ENCODE measurements around the gene CNNM4.

CNNM4 gene

DNA sequence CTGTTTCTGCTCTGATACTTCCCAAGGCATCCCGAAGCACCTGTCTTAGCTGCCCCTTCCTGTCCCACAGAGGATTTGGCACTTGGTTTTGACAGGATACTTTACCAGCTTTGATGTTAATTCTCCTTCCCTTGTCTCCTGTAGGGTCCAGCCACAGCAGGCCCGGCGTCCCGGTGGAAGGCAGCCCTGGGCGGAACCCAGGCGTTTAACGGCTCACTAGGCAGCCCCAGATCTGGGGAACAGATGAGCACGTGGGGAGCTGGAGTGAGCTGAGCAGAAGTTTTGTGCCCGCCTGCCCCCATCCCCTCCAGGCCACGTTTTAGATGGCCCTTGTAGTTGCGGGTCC lies 71.7 kb downstream of the CNNM4 start:
- DNase-seq (ENCODE audit: low spot score), result no peak

DNA sequence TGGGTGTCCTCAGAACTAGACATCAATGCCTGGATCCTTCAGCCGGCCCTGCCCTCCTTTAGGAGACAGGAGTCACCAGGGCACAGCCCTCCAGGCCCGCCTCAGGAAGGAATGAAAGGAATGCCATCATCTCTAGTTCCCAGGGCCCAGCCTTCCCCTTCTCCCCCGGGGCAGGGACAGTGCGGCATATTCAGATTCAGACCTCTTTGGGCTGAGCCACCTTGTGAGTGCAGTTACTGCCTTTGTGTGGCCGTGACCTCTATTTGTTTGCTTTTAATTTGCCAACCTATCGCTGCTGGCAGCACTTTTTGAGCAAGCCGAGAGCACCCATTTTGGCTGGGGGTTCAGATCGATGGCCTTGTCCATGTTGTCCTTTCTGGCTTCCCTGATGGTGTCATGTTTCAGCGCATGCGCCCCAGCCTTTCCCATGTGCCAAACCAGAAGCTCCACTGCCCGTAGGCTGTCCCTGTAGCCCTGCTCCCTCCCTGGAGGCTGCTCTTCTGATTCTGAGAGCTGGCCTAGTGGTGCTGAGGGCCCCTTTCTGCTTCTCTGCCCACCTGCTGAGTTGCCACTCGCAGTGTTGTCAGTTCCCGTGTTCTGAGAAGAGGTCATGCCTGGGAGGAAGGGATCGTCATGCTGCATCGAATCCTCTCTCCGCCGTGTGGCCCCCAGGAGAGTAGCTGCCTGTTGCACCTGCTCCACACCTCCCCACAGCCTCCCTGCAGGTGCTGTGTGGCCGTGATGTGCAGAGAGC lies 72.2 kb downstream of the CNNM4 start:
- DNase-seq (ENCODE audit: low spot score), result no peak

DNA sequence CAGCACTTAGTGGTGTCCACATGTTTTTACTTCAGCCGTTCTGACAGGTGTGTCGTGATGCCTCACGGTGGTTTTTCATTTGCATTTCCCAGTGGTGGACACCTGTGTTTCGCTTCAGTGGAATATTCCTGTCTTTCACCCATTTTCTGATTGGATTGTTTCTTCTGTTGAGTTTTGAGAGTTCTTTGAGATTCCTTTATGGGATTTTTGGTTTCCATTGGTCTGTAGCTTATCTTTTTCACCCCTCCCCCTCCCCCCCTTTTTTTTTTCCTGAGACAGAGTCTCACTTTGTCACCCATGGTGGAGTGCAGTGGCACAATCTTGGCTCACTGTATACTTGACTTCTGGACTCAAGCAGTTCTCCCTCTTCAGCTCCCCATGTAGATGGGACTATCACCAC lies 75.1 kb downstream of the CNNM4 start:
- DNase-seq (ENCODE audit: low spot score), result no peak

DNA sequence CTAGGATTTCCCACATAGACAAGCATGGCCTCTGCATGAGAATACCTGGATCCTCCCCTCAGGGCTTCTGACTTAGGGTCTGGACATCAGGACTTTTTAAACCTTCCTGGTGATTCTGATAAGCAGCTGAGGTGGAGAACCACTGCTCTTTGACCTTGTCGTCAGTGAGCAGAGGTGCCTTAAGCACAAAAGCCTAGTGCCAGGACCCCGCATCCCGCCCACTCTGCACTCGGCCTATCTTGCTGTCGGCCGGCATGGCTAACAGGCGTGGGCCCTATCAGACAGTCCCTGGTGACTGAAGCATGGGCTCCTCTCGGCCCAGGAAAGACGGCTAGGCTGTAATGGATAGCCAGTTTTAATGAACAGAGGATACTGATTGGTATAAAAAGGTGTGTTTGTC lies 76.9 kb downstream of the CNNM4 start:
- DNase-seq (ENCODE audit: low spot score), result no peak

DNA sequence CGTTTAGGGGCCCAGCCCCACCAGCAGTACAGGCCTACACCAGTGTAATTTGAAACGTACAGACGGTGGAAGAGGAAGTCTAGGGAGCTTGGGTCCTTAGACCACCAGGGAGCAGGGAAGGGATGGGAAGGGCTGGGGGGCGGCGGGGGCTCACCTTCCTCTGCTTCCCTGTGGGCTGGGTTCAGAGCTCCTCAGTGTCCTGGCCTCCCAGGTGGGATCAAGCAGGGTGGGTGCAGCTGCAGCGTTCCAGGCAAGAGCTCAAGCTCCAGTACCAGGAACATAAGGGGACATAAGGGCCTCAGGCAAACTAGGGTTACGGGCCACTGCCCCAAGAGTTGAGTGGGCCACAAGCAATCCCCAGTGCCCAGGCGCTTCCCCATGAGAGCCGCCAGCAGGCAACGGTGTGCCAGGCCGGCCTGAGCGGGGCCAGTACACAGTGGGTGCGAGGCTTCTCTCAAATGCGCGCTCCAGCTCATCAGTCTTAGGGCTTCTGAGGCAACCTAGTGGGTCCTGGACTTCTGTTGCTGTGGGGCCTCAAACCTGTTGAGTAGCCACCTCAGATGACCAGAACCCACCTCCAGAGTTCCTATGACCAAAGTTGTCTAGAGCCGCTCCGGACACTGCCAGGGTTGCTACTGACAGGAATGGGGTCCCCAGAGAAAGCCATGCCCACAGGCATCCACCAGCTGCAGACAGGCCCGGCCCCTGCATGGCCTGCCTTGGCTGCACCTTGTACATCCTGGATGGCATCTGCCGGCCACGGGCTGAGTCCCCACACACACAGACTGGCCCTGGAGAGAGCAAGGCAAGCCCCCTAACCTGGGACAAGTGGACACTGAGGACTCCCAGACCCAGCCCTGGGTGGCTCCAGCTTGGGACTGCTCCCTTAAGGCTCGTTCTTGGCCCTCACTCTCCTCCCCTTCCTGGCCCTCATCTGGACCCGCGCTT lies 77.9 kb downstream of the CNNM4 start:
- no peak for DNase-seq (ENCODE audit: low spot score)

DNA sequence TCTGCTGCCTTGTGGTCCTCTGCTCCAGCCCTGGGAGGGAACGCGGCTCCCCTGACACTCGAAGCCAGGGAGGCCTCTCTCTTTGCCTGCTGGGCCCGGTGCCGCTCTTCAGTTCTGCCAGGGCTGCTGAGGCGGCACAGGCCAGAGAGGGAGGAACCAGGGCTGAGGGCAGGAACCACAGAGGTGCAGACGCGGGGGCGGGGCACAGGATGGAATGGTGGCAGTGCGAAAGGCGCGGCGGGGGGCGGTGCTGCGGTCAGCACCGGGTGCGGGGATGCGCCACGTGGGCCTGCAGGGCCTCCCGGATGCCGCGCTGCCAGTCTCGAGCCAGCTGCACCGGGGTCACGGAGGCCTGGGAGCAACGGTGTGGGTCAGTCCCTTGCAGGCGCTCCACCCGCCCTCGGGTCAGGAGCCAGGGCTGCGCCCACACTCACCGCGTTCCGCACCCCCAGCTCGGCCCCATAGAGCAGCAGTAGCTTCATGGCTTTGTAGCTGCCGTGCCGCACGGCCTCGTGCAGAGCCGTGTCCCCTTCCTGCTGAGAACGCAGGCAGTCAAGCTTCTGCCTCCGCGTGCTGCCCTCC lies 78.7 kb downstream of the CNNM4 start:
- no peak for DNase-seq (ENCODE audit: low spot score)

DNA sequence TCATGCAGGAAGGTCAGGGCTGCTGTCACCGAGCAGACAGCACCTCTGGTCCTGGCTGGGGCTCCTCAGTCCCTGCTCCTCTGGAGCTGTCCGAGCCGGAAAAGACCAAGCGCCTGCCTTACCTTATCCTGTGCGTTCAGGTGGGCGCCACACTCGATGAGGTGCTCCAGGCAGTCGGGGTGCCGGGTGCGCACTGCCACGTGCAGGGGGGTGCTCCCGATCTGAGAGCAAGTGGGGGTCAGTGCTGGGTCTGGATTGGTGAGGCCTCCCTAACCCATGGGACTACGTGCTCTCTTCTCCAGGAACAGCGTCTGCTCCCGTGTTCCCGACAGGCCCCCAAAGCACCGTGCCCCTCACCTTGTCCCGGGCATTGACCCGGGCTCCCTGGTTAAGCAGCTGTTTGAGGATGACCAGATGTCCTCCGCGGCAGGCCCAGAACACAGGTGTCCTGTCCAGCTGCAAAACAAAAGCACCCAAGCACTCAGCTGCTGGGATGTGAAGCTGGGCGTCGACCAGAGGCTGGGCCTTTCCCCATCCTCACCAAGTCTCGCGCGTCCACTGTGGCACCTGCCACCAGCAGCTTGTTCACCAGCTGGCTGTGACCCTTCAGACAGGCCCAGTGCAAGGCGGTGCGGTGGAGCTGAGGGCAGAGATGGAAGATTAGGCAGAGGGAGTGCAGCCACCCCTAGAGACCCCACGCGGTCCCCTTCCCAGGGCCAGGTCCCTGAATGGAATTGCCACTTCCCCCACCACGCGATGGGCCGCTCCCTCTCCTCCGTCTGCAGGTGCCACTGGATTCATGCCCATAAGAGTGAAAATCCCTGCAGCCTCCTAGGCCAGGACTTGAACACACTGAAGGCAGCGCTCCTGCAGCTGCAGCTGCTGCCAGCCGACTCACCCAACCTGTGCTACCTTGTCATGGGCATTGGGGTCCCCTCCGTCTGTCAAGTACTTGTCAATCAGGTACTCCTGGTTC lies 79.5 kb downstream of the CNNM4 start:
- no peak for DNase-seq (ENCODE audit: low spot score)

DNA sequence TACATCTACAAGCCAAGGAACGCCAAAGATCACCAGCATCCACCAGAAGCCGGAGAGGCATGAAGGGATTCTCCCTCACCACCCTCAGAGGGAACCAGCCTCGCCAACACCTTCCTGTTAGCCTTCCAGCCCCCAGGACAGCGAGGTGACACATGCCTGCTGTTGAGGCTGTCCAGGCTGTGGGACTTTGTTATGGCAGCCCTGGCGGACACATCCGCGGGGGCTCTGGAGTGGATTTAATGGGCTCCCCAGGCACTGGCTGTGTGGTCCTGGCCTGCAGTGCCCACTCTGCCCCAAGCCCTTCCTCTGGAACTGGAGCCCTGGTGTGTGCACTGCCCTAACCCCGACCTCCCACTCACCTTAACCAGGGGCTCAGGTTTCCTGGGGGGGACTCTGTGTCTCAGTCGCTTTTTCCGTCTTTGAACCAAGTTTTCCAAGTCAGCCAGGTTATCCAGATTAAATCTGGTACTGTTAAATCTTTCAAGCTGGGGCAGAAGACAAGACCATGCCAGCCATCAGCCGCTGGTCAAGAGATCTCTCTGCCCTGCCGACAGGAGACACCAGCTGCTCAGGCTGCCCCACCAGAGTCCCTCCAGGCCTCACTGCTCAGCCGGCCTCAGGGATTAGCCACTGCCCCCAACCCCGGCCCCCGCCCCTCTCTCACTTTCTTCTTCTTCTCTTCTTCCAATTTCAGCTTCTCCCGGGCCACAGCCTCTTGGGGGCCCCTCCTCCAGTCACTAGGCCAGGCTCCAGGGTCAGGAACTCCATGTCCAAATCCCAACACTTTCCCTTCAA lies 81.2 kb downstream of the CNNM4 start:
- no peak for DNase-seq (ENCODE audit: low spot score)

DNA sequence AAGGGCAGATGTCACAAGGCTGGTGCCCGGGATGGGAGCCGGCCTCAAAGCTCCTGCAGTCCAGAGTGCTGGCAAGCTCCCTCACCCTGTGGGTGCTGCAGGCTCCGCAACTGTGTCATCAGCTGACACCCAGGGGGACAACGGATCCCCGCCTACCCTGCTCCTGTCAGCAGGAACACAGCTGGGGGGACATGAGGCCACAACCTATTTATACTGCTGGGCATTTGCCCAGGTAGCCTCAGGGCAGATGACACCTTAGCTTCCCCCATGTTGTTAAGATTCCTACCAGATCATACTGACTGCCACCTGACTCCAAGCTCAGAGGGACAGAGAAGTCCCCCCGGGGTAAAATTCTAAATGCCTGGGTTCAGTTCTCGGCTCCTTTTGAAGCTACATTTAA lies 81.9 kb downstream of the CNNM4 start:
- no peak for DNase-seq (ENCODE audit: low spot score)

DNA sequence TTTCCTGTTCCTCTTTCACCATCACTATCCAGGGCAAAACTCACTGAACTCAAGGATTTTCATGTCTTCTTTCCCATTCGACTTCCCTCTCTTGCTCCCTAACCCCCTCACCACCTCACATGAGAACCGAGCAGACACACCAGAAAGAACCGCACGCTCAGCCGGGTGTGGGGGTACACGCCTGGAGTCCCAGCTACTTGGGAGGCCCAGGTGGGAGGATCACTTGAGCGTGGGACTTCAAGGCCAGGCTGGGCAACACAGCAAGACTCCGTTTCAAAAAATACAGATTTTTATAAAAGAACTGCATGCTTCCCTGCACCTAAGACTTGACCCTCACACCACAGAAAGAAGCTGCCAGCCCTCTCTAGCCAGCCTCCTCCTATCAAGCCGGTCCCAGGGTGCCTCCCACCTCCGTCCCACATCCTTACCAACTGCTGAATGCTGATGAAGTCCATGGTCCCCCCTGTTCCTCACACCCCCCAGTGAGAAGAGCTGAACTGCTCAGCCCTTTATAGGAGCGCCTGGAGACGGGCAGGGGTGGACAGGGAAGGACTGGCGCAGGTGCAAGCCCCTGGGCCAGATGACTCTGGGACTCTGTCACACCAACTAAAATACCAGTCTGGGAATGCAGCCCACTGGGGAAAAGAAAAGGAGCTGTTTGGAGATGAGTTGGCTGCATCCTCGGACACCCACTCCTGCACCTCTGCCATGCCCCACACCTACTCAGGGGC lies 83.0 kb downstream of the CNNM4 start, which contains the start of gene ANKRD23:
Gene ANKRD23, minus strand, starts transcription at position 484 of the 731 bp plus-strand sequence. Its CDS starts 29 bp downstream, at position 455.
- DNase-seq (ENCODE audit: low spot score), result no peak

DNA sequence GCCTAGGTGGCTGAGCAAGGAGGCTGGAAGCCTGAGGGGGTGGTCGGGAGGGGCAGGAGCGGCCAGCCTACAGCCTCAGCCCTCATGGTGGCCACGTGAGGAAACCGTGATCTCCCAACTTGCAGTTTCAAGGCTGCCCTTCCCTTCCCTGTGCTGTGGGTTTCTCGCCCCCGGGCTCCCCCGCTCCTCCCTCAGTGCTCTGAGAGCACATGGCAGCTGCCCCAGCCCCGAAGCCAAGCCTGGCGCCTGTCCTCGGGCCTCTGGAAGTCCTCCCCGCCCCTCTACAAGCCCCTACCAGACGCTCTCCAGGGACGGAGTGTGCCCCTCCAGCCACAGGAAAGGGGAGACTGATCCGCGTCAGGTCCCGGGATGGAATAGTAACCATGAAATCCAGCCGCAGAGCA lies 83.7 kb downstream of the CNNM4 start:
- no peak for DNase-seq (ENCODE audit: low spot score)

DNA sequence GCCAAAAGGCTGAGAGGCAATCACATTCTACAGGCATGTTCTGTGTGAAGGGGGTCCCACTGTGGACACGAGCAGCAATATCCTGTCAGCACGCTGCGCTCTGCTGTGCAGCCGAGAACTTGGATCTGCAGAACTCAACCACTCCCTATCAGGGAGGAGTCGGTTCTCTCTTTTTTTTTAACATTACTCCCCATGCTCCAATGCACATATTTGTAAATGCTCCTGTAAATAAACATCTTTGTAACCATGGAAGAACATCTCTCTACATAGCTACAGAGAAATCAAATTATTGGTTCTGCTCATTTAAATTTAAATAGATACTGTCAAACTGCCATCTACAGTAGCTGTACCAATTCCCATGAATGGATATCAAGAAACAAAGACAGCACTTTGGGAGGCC lies 86.1 kb downstream of the CNNM4 start:
- no peak for DNase-seq (ENCODE audit: low spot score)

DNA sequence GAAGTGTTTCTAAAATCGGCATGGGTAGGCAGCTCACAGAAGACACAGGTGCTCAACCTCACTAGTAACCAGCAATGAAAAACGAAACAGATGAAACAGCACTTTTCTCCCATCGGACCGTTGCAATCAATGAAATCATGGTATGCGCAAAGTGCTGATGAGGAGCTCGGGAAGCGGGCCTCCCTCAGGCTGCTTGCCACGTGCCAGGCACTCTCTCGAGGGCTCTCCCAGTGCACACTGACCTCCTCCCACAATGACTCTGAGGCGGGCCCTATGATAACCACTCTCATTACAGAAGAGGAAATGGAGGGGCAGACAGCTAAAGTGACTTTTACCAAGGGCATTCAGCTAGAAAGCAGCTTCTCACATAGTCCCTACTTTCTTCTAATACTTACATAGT lies 86.9 kb downstream of the CNNM4 start:
- DNase-seq (ENCODE audit: low spot score), result no peak

DNA sequence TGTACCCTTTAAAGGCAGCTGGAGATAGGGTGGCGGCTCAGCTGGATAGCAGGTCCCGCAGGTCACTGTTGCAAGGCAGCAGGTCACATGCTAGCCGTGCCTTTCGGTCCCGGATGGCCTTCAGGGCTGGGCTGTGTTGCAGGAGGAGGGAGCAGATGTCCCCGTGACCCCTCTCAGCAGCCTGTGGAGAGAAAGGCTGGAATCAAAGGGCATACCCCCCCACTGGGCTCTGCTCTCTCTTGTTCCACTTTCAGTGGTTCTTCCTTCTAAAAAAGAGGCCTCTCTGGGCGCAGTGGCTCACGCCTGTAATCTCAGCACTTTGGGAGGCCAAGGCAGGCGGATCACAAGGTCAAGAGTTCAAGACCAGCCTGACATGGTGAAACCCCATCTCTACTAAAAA lies 87.6 kb downstream of the CNNM4 start:
- no peak for DNase-seq (ENCODE audit: low spot score)

DNA sequence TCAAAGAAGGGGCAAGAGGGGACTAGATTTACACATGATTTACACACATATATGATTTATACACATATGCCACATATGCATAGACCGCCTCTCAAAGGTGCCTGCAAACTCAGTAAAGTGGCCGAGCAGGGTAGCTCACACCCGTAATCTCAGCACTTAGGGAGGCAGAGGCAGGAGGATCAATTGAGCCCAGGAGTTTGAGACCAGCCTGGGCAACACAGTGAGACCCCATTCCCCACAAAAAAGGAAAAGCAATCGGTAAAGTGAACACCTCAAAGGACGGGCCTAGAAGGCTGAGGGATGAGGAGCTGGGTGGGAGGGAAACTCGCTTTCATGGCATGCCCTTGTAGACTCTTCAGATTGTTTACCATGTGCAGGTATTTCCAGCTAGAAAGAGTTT lies 92.0 kb downstream of the CNNM4 start:
- DNase-seq (ENCODE audit: low spot score), result no peak

DNA sequence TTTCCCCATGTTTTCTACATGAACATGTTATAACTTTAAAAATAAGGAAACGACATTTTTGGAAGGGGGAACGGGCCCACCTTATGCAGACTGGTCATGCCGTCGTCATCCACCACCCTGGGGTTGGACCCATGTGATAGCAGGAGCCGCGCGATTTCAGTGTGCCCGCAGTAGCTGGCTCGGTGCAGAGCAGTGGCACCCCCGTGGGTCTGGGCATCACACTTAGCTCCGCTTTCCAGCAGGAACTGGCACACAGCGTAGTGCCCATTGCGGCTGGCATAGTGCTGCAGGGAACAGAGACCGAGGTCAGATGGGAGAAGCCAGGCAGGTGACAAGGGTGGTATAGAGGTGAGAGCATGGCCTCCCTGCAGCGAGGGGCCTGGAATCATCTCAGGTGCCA lies 92.6 kb downstream of the CNNM4 start:
- DNase-seq (ENCODE audit: low spot score), result no peak

DNA sequence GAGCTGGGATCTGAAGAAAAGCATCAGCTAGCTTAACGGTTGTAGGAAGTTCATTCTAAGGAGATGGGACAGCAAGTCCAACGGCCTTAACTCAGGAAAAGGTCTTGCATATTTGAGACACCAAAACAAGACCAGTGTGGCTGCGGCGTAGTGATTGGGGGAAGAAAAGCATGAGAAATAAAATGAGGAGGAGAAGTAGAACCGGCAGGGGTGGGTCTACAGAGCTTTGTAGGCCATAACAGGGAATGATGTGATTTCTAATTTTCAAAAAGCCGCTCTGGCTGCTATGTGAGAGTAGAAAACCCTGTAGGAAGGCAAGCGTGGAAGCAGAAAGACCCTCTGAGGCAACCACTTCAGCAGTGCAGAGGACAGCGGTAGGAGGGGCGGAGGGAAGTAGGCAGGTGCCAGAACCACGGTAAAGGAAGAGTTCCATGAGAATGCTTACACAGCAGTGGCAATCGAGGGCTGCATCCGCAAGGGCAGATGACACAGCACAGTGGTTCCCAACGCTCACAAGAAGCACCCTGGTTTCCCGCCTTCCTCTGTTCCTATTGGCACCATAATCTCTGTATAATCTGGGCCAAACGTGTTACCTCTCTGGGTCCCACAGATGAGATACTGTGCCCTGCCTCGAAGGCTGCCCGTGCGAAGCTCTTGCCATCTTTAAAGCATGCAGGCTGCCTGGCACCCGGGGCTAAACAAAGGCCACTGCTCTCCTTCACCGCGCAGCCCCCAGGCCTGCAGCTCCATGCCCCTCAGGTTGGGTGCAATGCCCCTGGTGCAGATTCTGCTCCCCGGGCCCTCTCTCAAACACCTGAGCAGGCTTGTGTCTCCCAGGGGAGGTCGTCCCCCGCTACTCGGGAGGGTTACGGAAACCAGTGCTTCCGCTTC lies 96.3 kb downstream of the CNNM4 start:
- DNase-seq (ENCODE audit: low spot score), result no peak

DNA sequence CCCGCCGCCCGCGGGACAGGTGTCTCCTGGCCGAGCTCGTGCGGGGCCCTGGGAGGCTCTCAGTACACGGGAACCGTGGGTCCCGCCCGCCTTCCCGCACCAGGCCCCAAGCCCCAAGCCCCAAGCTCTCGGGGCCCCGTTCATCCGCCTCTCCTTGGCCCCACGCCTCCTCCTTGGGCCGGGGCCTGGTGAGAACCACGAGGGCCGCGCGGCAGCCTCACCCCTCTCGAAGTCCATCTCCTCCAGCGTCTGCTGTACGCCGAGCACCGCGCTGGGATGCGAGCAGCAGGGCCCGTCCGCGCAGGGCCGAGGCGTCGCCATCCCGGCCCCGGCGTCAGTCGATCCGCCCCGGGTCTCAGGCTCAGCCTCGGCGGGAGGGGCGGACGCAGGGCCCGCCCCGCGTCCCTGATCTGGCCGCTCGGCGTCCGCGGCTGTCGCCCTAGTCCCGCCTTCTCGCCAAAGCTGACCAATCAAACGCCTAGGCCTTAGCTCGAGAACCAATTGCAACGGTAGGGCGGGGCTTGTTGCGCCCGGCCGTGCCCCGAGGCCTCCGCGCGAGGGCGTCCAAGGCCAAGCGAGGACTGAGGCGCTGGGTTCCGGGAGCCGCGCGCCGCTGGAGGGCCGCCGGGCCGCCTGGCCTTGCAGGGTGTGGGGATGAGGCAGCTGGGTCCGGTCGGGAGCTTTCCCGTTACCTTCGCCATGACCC lies 97.1 kb downstream of the CNNM4 start, which contains the start of gene ANKRD39:
Gene ANKRD39, minus strand, starts transcription at position 350 of the 706 bp plus-strand sequence. Its CDS starts 29 bp downstream, at position 321.
- DNase-seq (ENCODE audit: low spot score), result peak; percentile 98
